Putamen (tissue), 1 donor: Measurements from ENCODE around the gene ITGA5.
"Not testable (repeated sequence)": the region's sequence is repeated elsewhere in the genome, so short reads cannot be mapped to it uniquely, and the experiment has no call there.

Experiments
- DNase-seq: peaks from one replicate; pipeline ENCODE4 v3.0.0-alpha.2; 2016; ENCODE audit warnings: low spot score

ITGA5 gene

DNA sequence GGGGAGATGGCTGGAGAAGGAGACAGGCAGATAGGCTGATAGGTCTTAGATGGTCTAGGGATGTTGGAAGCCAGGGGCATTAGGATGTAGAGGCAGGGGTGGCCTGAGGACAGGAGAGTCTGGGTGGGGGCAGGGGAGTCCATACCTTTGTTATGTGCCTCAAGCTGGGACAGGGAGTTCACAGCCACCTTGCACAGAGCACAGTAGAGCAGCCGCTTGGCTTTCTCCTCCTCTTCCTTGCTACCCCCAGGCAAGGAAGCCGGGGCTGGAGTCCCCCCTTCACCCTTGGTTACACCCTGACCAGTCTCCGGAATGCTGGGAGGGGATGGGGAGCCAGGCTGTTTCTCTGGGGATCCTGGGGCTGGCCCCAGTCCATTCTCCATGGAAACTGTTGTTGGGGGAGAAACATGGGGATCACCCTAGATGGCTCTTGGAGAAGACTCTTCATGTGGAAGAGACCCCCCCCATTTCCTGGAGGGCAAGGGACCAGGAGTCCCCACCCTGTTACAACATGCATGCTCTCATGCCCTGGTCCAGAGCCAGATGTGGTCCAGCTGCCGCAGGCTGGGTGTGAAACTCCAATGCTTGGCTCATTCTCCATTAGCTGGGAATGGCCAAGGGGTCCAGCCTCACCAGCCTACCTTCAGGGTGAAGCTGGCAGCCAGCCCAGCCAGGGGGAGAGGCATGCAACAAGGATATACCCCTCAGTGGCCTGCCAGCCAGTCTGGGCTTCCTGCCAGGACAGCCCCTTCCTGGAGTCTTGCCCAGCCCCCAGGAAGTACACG lies 47.5 kb downstream of the ITGA5 start:
- DNase-seq = no peak

DNA sequence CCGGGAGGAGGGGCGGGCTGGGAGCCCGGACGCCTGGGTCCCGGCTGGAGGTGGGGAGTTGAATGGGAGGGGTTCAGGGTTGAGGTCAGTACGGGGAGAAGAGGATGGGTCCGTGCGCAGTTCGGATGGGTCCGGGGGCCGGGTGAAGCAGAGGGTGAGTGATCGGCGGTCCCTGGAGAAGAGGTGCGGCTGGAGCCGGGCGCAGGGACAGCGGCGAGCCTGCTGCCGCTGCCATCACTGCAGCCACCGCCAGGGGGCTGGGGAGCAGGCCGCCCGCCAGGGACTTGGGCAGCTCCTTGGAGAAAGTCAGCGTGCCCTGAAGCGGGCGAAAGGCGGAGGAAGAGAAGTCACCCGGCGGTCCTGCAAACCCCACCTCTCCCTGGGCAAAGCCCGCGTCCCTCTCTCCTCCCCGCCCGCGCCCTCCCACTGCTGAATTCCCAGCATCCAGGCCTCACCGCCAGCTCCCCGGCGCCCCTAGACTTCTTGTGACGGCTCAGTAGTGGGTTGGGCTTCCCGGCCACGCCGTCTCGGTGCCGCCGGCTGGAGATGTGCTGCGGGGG lies 48.8 kb downstream of the ITGA5 start:
- no peak for DNase-seq

DNA sequence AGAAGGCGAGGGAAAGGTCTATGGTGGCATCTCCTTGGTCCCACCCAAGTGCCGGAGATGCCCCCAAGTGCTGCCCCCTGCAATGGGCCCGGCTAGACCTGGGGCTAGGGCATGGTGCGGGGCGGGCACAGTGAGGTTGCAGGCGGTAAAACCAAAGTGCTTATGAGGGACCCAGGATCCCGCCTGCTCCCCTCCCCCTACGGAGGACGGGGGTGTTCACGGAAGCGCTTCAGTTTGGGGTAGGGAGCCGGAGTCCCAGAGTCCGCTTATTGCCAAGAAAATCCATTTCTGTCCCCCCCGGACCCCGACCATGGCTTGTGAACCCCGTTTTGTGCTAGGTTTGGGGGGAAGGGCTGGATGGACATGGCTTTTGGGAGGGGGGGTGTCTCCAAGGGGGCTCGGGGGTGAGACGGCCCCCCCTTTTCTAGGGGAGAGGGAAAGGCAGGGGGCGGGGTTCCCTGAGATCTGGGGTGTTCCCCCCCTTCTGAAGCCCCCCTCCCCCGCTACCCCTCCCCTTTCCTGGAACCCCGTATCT lies 49.4 kb downstream of the ITGA5 start:
- no peak for DNase-seq

DNA sequence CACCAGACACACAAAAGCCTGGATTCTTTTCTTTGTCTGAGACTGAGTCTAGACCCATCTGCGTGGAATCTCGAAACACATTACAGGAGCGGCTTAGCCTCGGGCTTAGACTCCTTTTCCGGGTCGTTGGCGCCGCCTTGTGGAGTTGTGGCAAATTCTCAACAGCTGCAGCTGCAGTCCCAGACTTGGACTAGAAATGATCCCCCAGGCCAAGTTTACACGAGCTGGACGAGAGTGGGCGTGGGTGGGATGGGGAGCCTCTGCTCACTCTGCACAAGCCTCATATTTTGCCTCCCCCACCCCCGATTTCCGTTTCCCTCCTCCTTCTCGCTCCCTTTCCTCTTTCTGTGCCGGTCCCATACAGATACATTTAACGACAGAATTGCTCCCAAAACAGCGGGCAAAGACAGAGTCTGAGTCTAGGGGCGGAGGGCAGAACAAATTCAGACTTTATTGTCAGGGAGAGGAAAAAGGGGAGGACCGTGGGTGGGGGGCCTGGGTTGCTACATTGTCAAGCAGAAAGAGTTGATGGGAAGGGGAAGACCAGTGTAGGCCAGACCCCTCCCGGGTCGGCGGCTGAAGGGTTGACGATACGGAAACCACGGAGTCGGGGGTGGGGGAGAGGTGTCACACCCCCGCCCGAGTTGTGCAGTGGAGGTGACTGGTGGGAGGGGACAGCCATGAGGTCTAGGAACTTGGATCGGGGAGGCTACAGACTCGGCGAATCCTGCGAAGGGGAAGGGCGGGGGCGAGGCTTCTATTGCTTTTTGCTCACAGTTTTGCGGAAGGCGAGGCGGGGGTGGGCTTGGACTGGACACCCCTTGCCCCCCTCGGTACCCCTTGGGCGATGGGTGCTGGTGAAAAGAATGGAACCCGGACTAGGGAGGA lies 50.1 kb downstream of the ITGA5 start:
- DNase-seq = peak; percentile 88

DNA sequence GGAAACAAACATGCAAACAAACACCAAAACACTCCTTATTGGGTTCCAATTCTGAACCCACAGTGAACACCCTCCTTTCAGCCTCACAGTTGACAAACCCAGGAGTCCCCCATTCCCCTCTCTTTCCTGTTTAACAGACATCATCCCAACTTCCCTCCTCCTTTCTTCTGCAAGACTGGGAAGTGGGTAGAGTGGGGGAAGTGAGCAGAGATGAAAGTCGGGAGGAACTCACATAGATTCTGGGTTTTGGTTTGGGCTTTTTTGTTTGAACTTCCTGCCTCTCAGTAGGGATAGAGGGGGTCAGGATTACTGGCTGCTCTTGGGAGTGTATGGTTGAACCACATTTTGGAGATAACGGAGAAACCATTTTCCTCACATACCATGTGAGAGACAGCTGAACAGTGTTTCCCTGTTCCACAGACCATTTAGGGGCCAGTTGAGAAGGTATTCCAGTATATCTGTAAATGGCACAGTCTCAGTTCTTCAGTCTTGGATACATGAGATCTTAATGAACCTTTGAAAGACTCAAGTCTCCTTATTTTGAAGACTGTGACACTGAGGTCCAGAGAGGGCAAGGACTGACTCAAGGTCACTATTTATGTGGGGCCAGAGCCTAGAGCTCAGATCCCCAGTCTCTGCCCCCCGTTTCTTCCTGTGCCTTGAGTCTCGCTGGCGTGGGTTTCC lies 50.9 kb downstream of the ITGA5 start:
- no peak for DNase-seq

DNA sequence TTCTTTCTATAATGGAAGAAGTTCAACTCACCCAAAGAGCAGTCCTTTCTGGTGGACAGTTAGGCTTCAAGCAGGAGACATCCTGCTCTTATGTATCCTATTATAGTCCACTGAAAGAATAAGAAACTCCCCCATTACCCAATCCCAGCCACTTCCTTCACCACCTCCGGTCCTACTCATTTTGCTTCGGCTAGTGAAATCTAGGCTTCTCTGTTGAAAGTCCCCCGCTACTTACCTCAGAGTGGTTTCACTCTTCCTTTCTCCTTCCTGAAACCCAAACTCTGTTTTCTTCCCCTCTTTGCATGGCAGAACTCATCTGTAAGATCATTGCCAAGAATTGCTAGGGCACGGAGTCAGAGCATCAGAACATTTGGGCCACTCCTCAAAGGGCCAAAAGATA lies 54.7 kb downstream of the ITGA5 start, which contains the start of gene GPR84:
Gene GPR84, minus strand, starts transcription at position 74 of the 400 bp plus-strand sequence. CDS start 635 bp downstream, outside the sequence.
- no peak for DNase-seq

DNA sequence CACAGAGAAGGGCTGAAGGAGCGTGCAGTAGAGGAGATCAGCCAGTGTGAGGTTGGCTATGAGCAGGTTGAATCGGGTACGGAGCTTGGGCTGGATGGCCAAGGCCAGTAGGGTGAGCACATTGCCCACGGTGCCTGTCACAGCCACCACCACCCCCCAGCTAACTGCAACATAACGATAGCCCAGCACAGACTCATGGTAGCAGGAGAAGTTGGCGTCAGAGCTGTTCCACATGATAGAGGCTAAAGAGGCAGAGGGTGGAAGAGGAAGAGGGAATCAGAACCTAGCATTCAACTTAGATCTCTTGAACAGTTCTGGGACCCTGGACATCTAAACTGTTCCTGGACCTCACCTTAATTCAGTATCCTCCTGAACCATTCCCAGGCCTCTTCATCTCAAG lies 55.4 kb downstream of the ITGA5 start:
- DNase-seq = no peak

DNA sequence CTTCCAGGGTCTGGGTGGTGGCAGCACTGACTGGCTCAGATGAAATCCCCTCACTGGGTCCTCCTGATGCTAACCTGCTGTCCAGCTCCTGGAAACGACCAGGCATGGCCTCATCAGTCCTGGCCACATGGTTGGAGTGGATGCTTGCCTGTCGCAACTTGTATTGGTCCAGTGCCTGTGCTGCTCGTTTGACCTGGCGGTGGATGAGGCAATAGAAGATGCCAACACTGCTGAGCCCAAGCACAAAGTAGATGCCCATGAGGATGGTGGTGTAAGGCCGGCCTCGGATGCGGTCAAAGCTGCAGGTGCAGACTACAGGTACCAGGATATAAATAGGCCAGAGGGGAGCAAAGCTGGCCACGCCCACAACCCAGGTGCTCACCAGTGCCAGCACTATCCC lies 56.0 kb downstream of the ITGA5 start:
- no peak for DNase-seq

DNA sequence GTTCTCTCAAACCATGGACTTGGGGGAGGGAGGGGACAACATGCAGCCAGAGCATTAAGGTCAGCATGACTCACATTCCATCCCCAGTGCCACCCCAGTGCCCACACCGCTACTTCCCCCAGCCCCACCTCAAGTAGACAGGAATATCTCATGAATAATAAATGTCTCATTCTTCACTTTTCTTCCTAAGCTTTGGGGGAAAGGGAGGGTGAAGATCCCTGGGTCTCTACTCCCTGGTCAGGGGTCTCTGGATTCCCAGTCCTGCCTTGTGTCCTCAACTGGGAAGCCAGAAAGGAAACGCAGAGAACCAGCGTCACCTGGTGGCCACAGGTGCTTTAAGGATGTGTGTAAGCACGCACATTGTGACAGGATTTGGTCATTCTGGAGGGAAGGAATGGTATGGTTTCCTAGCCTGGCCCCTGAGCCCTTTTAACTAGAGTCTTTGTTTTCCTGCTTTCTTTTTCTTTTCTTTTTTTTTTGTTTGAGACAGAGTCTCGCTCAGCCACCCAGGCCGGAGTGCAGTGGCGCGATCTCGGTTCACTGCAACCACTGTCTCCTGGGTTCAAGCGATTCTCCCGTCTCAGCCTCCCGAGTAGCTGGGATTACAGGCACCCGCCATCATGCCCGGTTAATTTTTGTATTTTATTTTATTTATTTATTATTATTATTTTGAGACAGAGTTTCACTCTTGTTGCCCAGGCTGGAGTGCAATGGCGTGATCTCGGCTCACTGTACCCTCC lies 58.2 kb downstream of the ITGA5 start:
- DNase-seq = no peak

DNA sequence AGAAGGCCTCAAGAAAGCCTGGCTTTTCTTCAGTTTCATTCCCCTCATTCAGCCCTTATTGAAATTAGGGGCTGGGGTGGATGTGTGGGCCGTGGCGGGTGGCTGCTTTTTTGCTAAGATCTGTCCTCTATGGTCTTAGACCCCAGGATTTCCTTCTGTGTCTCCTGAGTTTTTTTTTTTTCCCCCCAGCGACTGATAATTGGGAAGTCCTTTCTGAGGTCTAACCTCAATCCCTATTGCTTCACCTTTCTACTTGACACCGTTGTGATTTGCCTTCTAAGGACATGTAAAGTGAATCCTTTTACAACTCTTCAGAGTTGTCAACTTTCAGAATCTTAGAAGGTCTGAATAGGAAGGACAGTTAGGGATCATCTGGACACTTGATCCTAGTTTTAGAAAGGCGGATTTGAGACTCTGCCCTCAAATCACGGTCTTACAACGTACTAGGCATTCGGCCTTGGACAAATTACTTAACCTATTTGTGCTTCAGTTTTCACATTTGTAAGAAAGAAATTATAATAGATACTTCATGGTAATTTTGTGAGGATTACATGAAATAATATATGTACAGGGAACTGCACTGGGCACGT lies 59.2 kb downstream of the ITGA5 start:
- DNase-seq = no peak

DNA sequence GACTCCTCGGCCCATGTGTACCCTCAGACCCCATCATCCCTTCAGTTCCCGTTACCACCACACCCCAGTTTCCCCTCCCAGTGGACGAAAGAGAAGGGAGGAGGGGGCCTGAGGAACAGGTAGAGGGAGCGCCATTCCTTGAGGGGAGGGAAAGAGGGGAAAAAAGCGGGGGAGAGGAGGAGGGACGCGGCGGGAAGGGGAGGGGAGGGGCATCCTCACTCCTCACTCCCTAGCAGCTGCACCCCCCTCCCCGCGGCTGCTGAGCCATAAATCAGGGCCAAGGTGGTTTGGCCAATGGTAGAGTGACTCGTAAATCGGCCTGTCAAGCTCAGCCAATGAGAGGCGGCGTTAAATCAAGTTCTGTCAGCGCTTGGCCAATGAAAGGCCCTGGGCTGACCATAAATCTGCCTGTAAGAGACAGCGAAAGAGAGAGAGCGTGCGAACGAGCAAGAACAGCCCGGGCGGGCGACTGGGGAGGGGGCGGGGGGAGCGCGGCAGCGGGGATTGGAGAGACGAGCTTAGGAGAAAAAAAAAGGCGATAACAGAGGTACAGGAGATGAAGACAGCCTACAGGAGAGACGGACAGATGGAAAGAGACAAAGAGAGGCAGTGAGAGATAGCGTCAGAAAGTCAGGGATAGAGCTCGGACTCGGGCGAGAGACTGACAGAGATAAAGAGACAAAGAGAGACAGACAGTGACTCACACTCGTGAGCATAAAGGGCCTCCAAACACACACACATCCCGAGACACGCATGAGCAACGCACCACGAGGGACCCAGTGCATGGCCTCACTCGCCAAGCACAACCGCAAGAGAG lies 59.9 kb downstream of the ITGA5 start:
- peak; percentile 99 for DNase-seq

DNA sequence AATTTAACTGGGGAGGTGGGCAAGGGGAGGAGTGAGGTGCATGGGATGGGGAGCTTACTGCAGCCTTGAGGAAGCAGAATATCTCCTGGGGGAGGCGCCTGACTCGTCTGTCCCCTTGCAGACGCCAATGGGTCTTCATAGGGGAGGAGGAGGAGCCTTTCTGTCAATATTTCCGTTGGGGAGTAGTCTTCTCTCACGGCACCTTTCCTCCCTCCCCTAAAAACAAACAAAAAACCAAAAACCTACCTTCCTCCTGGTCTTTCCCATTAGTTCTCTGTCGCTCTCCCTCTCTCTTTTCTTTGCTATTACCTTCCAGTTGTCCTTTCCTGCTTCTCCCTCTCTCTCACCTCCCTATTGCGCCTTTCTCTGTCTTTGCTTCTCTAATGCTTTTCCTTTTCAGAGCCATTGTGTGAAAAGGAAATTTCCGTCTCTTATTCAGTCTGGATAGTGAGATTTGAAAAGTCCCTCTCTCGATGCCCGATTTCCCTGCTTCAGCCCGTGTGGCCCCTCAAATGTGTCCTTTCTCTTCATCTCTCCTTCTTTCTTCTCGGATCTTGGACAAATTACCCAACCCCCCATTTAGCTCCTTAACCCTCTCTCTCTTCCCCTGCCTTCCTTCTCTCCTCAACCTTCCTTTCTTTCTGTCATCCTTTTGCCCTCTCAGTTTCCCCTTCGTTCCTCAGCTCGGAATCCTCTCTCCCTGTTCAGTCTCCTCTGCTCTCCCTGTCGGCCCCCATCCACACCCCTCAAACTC lies 60.7 kb downstream of the ITGA5 start:
- DNase-seq = no peak

DNA sequence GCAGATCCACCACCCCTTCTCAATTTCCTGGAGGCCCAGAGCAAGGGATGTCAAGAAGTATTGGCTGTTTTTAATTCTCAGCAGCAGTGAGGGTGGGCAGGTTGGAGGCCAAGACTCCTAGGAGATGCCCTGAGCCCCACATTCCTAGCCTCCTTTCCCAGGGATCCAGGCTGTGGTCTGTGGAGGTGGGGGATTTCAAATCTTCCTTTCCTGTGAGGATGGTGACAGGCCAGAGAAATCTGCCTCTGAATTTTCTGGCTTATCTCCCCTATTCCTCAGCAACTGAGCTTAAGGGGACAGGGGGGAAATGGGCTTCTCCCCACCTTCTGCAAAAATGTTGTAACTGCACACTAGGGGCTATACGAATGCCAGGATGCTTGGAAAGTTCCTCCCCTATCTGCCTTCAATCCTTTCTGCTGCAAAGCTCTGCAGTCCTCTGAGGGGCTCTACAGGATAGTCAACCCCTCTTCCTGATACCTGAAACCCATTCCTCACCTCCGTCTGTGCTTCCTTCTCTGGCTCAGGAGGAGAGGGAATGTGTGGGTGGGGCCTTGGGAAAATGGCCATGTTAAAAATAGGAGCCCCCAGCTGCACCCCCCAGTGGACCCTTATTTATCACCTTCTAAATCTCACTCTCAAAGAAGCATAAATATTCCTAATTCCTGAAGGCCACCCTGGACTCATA lies 61.4 kb downstream of the ITGA5 start:
- no peak for DNase-seq

DNA sequence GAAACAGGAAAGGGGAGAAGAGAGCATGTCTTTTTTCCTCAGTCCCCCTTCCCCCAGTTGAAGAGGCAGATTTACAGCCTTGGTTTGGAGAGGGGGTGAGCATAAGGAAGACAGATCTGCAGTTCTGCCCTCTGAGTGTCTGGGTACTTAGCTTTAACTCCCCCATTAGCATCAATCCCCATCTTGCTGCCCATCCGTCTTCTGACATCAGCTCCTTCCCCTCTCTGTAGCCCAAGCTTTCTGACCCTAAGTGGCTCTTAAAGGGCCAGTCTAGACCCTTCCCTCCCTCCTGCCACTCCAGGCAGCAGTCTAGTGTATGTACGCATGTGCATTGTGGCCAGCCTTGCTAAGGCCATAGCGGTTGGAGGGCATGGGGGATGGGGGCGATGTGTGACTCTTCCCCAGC lies 62.1 kb downstream of the ITGA5 start:
- DNase-seq = no peak

DNA sequence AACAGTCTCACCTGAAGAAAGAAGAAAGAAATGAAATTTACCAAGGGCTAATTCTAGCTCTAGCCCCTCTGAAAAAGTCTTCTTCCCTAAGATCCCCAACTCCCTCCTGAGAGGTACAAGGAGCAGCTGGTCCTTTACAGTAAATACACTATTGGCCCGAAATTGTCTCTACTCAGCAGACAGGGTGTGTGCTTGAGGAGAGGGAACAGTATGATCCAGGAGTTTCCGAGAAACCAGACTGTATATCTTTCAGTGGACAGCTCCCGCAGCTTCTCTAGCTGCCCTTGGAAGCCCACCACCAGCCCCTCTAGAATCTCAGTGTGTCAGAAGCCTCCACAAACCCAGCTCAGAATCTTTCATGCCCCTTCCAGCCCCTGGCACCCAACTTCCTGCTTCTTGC lies 62.8 kb downstream of the ITGA5 start:
- no peak for DNase-seq

DNA sequence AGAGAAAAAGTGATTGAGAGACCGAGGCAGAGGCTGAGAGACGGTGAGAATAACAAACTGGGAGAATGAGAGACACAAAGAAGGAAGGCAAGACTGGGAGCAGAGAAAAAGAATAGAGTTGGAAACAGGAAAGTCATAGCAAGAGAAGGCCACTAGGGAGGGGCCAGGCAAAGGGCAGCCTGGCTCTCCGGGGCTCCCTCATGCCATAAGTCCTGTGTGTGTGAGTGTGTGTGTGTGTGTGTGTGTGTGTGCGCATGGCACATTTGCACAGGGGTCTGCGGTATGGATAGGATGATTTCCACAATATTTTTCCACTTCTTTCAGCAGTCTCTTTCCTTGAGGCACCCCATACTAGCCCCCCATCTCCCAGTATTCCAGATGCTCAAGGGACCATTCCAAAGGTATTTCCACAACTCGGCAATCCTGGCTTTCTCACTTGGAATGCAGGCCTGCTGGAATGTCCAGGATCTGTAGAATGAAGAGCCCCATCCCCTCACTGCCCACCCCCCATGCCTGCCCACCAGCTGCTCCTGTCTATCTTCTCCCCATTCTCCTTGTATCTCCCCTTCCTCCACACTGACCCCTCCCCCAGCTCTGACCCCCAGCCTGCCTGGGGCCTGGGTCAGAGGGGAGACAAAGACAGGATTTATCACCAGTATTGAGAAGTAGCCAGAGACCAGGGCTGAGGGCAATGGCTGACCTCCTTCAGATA lies 63.8 kb downstream of the ITGA5 start:
- DNase-seq = no peak

DNA sequence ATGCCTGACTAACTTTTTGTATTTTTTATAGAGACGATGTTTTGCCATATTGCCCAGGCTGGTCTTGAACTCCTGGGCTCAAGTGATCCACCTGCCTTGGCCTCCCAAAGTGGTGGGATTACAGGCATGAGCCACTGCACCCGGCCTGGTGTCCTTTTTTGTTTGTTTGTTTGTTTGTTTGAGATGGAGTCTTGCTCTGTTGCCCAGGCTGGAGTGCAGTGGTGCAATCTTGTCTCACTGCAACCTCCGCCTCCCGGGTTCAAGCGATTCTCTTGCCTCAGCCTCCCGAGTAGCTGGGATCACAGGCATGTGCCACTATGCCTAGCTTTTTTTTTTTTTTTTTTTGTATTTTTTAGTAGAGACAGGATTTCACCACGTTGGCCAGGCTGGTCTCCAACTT lies 64.8 kb downstream of the ITGA5 start:
- not testable (repeated sequence) for DNase-seq
